ENCODE results near the gene MAGI2.

MAGI2 gene

GRCh38 chr7:79258826-79259225 is 194.6 kb downstream of the MAGI2 start:
- Histone ChIP-seq H3K27me3 (ENCODE audit: control insufficient read depth, insufficient read depth, low read length) (no peaks in the 10 kb centered on the region), H3K36me3 (ENCODE audit: control insufficient read depth, insufficient read depth, low read length) (no peaks in the 10 kb centered on the region), H3K9me3 (ENCODE audit: control insufficient read depth, insufficient read depth, low read depth, low read length) (no peaks in the 10 kb centered on the region), H3K9ac (ENCODE audit: low read length) (no peak overlapping the region), H3K4me1 (ENCODE audit: control insufficient read depth, insufficient read depth, low read length) (no peaks in the 10 kb centered on the region), H3K4me3 (ENCODE audit: low read depth, low read length) (no peak overlapping the region), H3K27ac (ENCODE audit: low read depth, low read length) (no peak overlapping the region)

DNA sequence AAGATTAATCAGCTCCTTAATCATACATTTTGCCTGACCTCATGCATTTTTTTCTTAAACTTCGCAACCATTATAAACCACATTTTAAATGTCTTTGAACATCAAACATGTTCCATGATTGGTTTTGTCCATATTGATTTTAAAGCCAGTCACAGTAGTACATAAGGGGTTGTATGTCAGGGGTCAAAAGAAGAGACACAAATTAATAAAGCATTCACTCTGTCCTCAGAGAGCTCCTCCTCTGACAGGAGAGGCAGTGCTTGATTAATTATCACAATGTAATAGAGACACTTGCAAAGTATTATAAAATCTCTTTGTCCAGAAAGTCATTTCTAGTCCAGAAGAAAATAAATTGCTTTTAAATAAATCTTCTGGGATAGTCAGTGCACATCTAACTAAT is 195.5 kb downstream of the MAGI2 start:
- Histone ChIP-seq H3K27ac (ENCODE audit: low read depth, low read length) (no peak overlapping the region), H3K9ac (ENCODE audit: low read length) (no peak overlapping the region), H3K27me3 (ENCODE audit: control insufficient read depth, insufficient read depth, low read length) (no peaks in the 10 kb centered on the region), H3K36me3 (ENCODE audit: control insufficient read depth, insufficient read depth, low read length) (no peaks in the 10 kb centered on the region), H3K4me1 (ENCODE audit: control insufficient read depth, insufficient read depth, low read length) (no peaks in the 10 kb centered on the region), H3K9me3 (ENCODE audit: control insufficient read depth, insufficient read depth, low read depth, low read length) (no peaks in the 10 kb centered on the region), H3K4me3 (ENCODE audit: low read depth, low read length) (no peak overlapping the region)

- Histone ChIP-seq H3K36me3 (ENCODE audit: control insufficient read depth, insufficient read depth, low read length) (no peaks in the 10 kb centered on the region), H3K27ac (ENCODE audit: low read depth, low read length) (no peak overlapping the region), H3K4me1 (ENCODE audit: control insufficient read depth, insufficient read depth, low read length) (no peaks in the 10 kb centered on the region), H3K27me3 (ENCODE audit: control insufficient read depth, insufficient read depth, low read length) (no peaks in the 10 kb centered on the region), H3K4me3 (ENCODE audit: low read depth, low read length) (no peak overlapping the region), H3K9ac (ENCODE audit: low read length) (no peak overlapping the region), H3K9me3 (ENCODE audit: control insufficient read depth, insufficient read depth, low read depth, low read length) (peaks cover 5% of the 10 kb centered on the region)
Measured at GRCh38 chr7:79245623-79246249, 207.7 kb downstream of the MAGI2 start.

- H3K4me1 ChIP-seq (ENCODE audit: control insufficient read depth, insufficient read depth, low read length) = no peaks in the 10 kb centered on the region
- H3K36me3 ChIP-seq (ENCODE audit: control insufficient read depth, insufficient read depth, low read length) = no peaks in the 10 kb centered on the region
- H3K4me3 ChIP-seq (ENCODE audit: low read depth, low read length) = no peak overlapping the region
Measured at GRCh38 chr7:79244482-79244881, 209.0 kb downstream of the MAGI2 start.

GRCh38 chr7:79241288-79242060 is 212.0 kb downstream of the MAGI2 start:
- H3K4me1 ChIP-seq (ENCODE audit: control insufficient read depth, insufficient read depth, low read length) = no peaks in the 10 kb centered on the region
- H3K4me3 ChIP-seq (ENCODE audit: low read depth, low read length) = no peak overlapping the region
- H3K9me3 ChIP-seq (ENCODE audit: control insufficient read depth, insufficient read depth, low read depth, low read length) = peaks cover 5% of the 10 kb centered on the region
- no peak overlapping the region for H3K27ac ChIP-seq (ENCODE audit: low read depth, low read length)
- H3K27me3 ChIP-seq (ENCODE audit: control insufficient read depth, insufficient read depth, low read length) = no peaks in the 10 kb centered on the region
- no peak overlapping the region for H3K9ac ChIP-seq (ENCODE audit: low read length)
- H3K36me3 ChIP-seq (ENCODE audit: control insufficient read depth, insufficient read depth, low read length) = no peaks in the 10 kb centered on the region

More at GRCh38 chr7:79244482-79244881, 209.0 kb downstream of the MAGI2 start:
- H3K27ac ChIP-seq (ENCODE audit: low read depth, low read length) = no peak overlapping the region
- no peaks in the 10 kb centered on the region for H3K27me3 ChIP-seq (ENCODE audit: control insufficient read depth, insufficient read depth, low read length)
- H3K9ac ChIP-seq (ENCODE audit: low read length) = no peak overlapping the region
- H3K9me3 ChIP-seq (ENCODE audit: control insufficient read depth, insufficient read depth, low read depth, low read length) = peaks cover 5% of the 10 kb centered on the region

DNA sequence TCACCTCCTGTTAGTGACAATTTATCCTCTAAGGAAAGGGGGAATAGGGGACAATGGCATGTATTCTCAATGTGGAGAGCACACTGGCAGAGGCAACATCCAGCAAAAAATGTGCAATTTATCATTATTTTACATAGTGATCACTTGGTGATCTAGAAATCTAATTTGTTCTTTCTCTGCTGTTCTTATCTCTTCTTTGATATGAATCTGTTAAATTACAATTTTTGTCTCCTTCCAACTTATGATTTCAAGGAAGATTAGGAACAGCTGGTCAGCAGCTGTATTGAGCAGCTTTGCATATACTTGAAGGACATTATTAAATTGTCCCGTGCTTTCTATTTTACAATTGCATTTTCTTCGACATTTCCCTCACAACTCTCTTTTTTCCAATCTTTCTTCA is 213.1 kb downstream of the MAGI2 start:
- Histone ChIP-seq H3K9me3 (ENCODE audit: control insufficient read depth, insufficient read depth, low read depth, low read length) (peaks cover 5% of the 10 kb centered on the region), H3K4me3 (ENCODE audit: low read depth, low read length) (no peak overlapping the region), H3K27me3 (ENCODE audit: control insufficient read depth, insufficient read depth, low read length) (no peaks in the 10 kb centered on the region), H3K9ac (ENCODE audit: low read length) (no peak overlapping the region), H3K27ac (ENCODE audit: low read depth, low read length) (no peak overlapping the region), H3K36me3 (ENCODE audit: control insufficient read depth, insufficient read depth, low read length) (no peaks in the 10 kb centered on the region), H3K4me1 (ENCODE audit: control insufficient read depth, insufficient read depth, low read length) (no peaks in the 10 kb centered on the region)

GRCh38 chr7:79236352-79237028 is 217.0 kb downstream of the MAGI2 start:
- Histone ChIP-seq H3K4me1 (ENCODE audit: control insufficient read depth, insufficient read depth, low read length) (no peaks in the 10 kb centered on the region), H3K27me3 (ENCODE audit: control insufficient read depth, insufficient read depth, low read length) (no peaks in the 10 kb centered on the region), H3K27ac (ENCODE audit: low read depth, low read length) (no peak overlapping the region), H3K9ac (ENCODE audit: low read length) (no peak overlapping the region), H3K9me3 (ENCODE audit: control insufficient read depth, insufficient read depth, low read depth, low read length) (no peaks in the 10 kb centered on the region), H3K36me3 (ENCODE audit: control insufficient read depth, insufficient read depth, low read length) (no peaks in the 10 kb centered on the region), H3K4me3 (ENCODE audit: low read depth, low read length) (no peak overlapping the region)

- H3K4me3 ChIP-seq (ENCODE audit: low read depth, low read length) = no peak overlapping the region
- H3K36me3 ChIP-seq (ENCODE audit: control insufficient read depth, insufficient read depth, low read length) = no peaks in the 10 kb centered on the region
- no peak overlapping the region for H3K9ac ChIP-seq (ENCODE audit: low read length)
- H3K4me1 ChIP-seq (ENCODE audit: control insufficient read depth, insufficient read depth, low read length) = peaks cover 16% of the 10 kb centered on the region; the same call in 1 of the 2 replicates
- H3K27me3 ChIP-seq (ENCODE audit: control insufficient read depth, insufficient read depth, low read length) = no peaks in the 10 kb centered on the region
- H3K27ac ChIP-seq (ENCODE audit: low read depth, low read length) = no peak overlapping the region
- no peaks in the 10 kb centered on the region for H3K9me3 ChIP-seq (ENCODE audit: control insufficient read depth, insufficient read depth, low read depth, low read length)
Measured at GRCh38 chr7:79227044-79227443, 226.4 kb downstream of the MAGI2 start.

- H3K4me1 ChIP-seq (ENCODE audit: control insufficient read depth, insufficient read depth, low read length) = 0 out of 2 replicates have a peak, but pooled peaks cover 4% of the 10 kb centered on the region
- H3K9me3 ChIP-seq (ENCODE audit: control insufficient read depth, insufficient read depth, low read depth, low read length) = no peaks in the 10 kb centered on the region
- no peaks in the 10 kb centered on the region for H3K27me3 ChIP-seq (ENCODE audit: control insufficient read depth, insufficient read depth, low read length)
- H3K9ac ChIP-seq (ENCODE audit: low read length) = no peak overlapping the region
- H3K36me3 ChIP-seq (ENCODE audit: control insufficient read depth, insufficient read depth, low read length) = no peaks in the 10 kb centered on the region
- H3K27ac ChIP-seq (ENCODE audit: low read depth, low read length) = no peak overlapping the region
- no peak overlapping the region for H3K4me3 ChIP-seq (ENCODE audit: low read depth, low read length)
Measured at GRCh38 chr7:79221211-79221610, 232.3 kb downstream of the MAGI2 start.

DNA sequence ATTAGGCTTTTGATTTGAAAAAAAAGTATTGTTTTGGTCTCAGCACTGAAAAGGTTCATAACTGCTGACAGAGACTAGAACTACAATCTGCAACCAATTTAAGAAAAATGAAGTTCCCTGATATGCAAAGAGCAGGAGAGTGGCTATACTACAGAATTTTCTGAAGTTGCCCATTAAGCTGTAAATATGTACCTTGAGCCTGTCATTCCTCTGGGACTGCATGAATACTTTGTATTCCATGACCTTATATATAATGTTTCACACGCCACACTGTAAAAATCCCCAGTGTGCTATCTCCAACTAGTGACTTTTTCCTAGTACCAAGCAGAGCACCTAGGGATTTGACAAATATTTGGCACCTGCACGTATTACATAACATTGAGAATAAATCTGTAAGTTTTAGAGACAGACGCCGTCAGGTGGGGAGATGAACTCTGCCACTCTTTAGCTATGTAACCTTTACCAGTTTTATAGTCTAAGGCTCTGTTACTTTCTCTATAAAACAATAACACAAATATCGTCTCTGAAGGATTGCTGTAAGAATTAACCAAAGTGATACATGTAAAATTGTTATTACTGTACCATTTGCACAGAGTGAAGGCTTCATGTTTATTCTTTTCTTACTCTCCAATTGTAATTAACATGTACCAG is 235.4 kb downstream of the MAGI2 start:
- H3K4me1 ChIP-seq (ENCODE audit: control insufficient read depth, insufficient read depth, low read length) = no peaks in the 10 kb centered on the region
- H3K36me3 ChIP-seq (ENCODE audit: control insufficient read depth, insufficient read depth, low read length) = no peaks in the 10 kb centered on the region
- H3K27ac ChIP-seq (ENCODE audit: low read depth, low read length) = no peak overlapping the region
- no peaks in the 10 kb centered on the region for H3K27me3 ChIP-seq (ENCODE audit: control insufficient read depth, insufficient read depth, low read length)
- no peak overlapping the region for H3K9ac ChIP-seq (ENCODE audit: low read length)
- H3K9me3 ChIP-seq (ENCODE audit: control insufficient read depth, insufficient read depth, low read depth, low read length) = no peaks in the 10 kb centered on the region
- no peak overlapping the region for H3K4me3 ChIP-seq (ENCODE audit: low read depth, low read length)

- H3K9ac ChIP-seq (ENCODE audit: low read length) = no peak overlapping the region
- H3K27ac ChIP-seq (ENCODE audit: low read depth, low read length) = no peak overlapping the region
- no peaks in the 10 kb centered on the region for H3K9me3 ChIP-seq (ENCODE audit: control insufficient read depth, insufficient read depth, low read depth, low read length)
- no peaks in the 10 kb centered on the region for H3K27me3 ChIP-seq (ENCODE audit: control insufficient read depth, insufficient read depth, low read length)
- H3K36me3 ChIP-seq (ENCODE audit: control insufficient read depth, insufficient read depth, low read length) = no peaks in the 10 kb centered on the region
- no peaks in the 10 kb centered on the region for H3K4me1 ChIP-seq (ENCODE audit: control insufficient read depth, insufficient read depth, low read length)
- H3K4me3 ChIP-seq (ENCODE audit: low read depth, low read length) = no peak overlapping the region
Measured at GRCh38 chr7:79217468-79217867, 236.0 kb downstream of the MAGI2 start.

Data from HUES6 (cell line).